ENCODE results near the gene PPM1H.
A peak's percentile ranks its signal among the peaks of the same experiment; 100 is the strongest.

Gene PPM1H

DNA sequence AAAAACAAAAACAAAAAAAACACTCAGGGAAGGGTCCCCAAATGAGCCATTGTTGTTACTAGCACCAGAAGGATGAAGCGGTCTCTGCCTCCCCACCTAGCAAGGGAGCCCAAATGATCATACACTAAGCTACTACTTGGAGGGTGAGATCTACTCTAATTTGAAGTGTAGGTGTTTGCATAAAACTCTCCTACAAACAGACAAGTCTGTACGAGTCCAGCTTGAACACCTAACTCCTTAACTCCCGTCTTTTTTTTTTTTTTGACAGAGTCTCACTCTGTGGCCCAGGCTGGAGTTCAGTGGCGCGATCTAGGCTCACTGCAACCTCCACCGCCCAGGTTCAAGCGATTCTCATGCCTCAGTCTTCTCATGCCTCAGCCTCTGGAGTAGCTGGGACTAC is 132.6 kb downstream of the PPM1H start:
- TF ChIP-seq, protein P1, sequence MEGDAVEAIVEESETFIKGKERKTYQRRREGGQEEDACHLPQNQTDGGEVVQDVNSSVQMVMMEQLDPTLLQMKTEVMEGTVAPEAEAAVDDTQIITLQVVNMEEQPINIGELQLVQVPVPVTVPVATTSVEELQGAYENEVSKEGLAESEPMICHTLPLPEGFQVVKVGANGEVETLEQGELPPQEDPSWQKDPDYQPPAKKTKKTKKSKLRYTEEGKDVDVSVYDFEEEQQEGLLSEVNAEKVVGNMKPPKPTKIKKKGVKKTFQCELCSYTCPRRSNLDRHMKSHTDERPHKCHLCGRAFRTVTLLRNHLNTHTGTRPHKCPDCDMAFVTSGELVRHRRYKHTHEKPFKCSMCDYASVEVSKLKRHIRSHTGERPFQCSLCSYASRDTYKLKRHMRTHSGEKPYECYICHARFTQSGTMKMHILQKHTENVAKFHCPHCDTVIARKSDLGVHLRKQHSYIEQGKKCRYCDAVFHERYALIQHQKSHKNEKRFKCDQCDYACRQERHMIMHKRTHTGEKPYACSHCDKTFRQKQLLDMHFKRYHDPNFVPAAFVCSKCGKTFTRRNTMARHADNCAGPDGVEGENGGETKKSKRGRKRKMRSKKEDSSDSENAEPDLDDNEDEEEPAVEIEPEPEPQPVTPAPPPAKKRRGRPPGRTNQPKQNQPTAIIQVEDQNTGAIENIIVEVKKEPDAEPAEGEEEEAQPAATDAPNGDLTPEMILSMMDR (IDR thresholded peaks at IDR 0.05; ENCODE audit: control extremely low read depth, extremely low read depth, low read depth, missing control alignments): no peak
- CTCF ChIA-PET: interaction anchor here (2.5 to 3.1 kb wide), 2 partner anchors 11 kb away, joined by 10 to 21 read pairs; no protein-coding TSS in a partner anchor
- DNase-seq (ENCODE audit: extremely low spot score): no peak
- POLR2A ChIA-PET: no interaction called here

DNA sequence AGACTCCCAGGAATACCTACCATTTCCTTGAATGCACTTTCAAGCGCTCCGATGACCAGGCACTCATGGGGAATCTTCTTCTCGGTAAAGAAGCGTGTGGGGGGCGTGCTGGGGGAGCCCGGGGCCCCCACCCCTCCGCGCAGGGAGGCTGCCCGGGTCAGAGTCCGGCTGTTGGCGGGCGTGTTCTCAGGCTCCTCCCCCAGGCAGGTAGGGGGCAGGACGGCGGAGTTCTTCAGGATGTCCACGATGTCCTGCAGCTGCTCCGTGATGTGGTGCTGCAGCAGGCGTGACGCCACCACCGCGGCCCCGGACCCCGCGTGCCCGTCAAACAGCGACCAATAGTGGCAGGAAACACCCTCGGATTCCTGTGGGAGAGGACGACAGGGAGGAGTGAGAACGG is 133.2 kb downstream of the PPM1H start:
- CTCF ChIA-PET: interaction anchor here (2.5 to 8.9 kb wide), 3 partner anchors 9 to 11 kb away, joined by 10 to 126 read pairs (median 21); no protein-coding TSS in a partner anchor
- POLR2A ChIA-PET: no interaction called here
- DNase-seq (ENCODE audit: extremely low spot score): no peak
- TF ChIP-seq, protein P1 (IDR thresholded peaks at IDR 0.05; ENCODE audit: control extremely low read depth, extremely low read depth, low read depth, missing control alignments): no peak

DNA sequence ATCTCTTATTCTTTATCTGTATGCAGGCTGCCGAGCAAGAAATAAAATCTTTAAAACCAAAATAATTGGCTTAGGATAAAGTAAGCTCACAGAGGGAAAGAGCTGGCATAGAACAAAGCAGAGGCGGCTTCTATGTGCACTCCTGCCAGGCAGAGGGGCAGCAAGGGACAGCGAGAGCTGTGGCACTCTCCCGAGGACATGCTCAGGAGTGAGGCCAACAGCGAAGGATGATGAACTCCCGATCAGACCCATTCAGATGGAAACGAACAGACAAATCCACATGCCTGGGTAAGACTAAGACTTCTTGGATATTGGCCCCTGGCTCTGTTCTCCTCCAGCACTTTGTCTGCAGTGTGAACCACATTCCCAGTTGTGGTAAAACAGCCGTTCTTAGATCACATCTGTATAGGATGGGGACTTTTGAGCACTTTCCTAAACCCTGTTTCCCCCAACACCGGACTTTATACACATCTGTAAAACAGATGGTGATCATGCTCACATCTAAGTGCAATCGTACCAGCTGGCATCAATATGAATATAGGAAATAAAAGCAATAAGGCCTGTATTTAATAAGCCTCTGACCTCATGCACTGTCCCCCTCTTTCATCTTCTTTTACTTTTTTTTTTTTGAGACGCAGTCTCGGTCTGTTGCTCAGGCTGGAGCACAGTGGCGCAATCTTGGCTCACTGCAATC is 134.1 kb downstream of the PPM1H start:
- TF ChIP-seq, protein P1 (IDR thresholded peaks at IDR 0.05; ENCODE audit: control extremely low read depth, extremely low read depth, low read depth, missing control alignments): no peak
- ChIA-PET CTCF (interaction anchor here (1.5 to 8.9 kb wide), 10 partner anchors 10 to 365 kb away, joined by 3 to 161 read pairs (median 10); no protein-coding TSS in a partner anchor), POLR2A (no interaction called here)
- no peak for DNase-seq (ENCODE audit: extremely low spot score)

DNA sequence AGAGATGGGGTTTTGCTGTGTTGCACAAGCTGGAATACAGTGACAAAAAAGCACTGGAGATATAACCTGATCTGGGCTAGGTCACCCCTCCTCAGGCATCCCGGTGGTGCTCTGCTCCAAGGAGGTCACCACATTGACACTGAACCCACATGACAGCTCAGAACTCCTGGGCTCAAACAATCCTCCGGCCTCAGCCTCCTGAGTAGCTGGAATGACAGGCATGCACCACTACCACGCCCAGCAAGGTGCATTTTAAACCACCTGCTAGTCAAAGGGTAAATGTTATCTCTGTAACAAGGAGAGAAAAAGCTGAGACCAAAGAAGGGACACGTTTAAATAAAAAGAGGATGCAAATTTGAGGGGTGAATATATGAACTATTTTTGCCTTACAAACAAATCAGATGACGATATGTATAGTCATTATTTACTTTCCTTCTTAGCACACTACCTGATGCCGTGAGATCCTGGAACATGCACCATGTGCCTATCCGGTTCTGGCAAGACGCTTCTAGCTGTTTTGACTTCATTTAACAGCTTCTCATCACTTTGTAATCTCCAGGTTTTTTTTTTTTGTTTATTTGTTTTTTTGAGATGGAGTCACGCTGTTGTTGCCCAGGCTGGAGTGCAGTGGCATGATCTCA is 135.1 kb downstream of the PPM1H start:
- ChIA-PET CTCF (interaction anchor here (0.6 to 8.9 kb wide), 23 partner anchors 9 to 384 kb away, joined by 3 to 161 read pairs (median 5); no protein-coding TSS in a partner anchor), POLR2A (no interaction called here)
- DNase-seq (ENCODE audit: extremely low spot score): peak; percentile 32
- TF ChIP-seq, protein P1 (IDR thresholded peaks at IDR 0.05; ENCODE audit: control extremely low read depth, extremely low read depth, low read depth, missing control alignments): no peak

- ChIA-PET CTCF (interaction anchor here (0.6 to 8.9 kb wide), 29 partner anchors 9 to 392 kb away, joined by 3 to 161 read pairs (median 4); no protein-coding TSS in a partner anchor), POLR2A (interaction anchor here (0.7 kb wide), 1 partner anchor 100 kb away, joined by 3 read pairs; no protein-coding TSS in a partner anchor)
- TF ChIP-seq, protein P1 (IDR thresholded peaks at IDR 0.05; ENCODE audit: control extremely low read depth, extremely low read depth, low read depth, missing control alignments): peak; percentile 85
- DNase-seq (ENCODE audit: extremely low spot score): peak; percentile 71
These were observed 135.7 kb downstream of the PPM1H start for GRCh38 chr12:62799126-62799736.

GRCh38 chr12:62794218-62794583 is 140.7 kb downstream of the PPM1H start:
- ChIA-PET POLR2A (no interaction called here), CTCF (interaction anchor here (0.7 to 8.9 kb wide), 35 partner anchors 10 to 358 kb away, joined by 3 to 161 read pairs (median 4); partner anchors contain the start of gene MON2)
- TF ChIP-seq, protein P1 (IDR thresholded peaks at IDR 0.05; ENCODE audit: control extremely low read depth, extremely low read depth, low read depth, missing control alignments): no peak
- DNase-seq (ENCODE audit: extremely low spot score): no peak
